Measurements from ENCODE around the gene HCAR3. TPM values are rescaled to one million over a fixed set of nuclear protein-coding genes. Genes with fewer than 3 reads are reported as not detected.

HCAR3 gene
- total and polyA plus RNA-seq, 2 experiments from 2014 or later: not detected

GRCh38 chr12:122747224-122748135 is 30.9 kb upstream of the HCAR3 start:
- no peaks in the 10 kb centered on the region for H3K79me2 ChIP-seq (ENCODE audit: insufficient read depth)
- H4K20me1 ChIP-seq (ENCODE audit: insufficient read depth): no peaks in the 10 kb centered on the region
- H3K9me2 ChIP-seq (ENCODE audit: insufficient read depth): no peaks in the 10 kb centered on the region
- no peak overlapping the region for H3K9ac ChIP-seq
- H2AFZ ChIP-seq: no peak overlapping the region
- no peaks in the 10 kb centered on the region for H3K4me1 ChIP-seq (ENCODE audit: insufficient read depth)
- H3K4me3 ChIP-seq: no peak overlapping the region
- H3K4me2 ChIP-seq (ENCODE audit: unreplicated experiment): no peak overlapping the region
- 61 to 64% methylated on average over 9 of the region's 9 CpGs for WGBS, 2 experiments (ENCODE audit: low coverage in 1 of 2, low lambda C conversion rate in 2 of 2, missing lambda C conversion rate in 2 of 2)
- no peaks in the 10 kb centered on the region for H3K27me3 ChIP-seq (replicated peaks; ENCODE audit: insufficient read depth)
- no peak overlapping the region for H3K27ac ChIP-seq
- H3K36me3 ChIP-seq (ENCODE audit: low read depth): no peaks in the 10 kb centered on the region
- H3F3A ChIP-seq (ENCODE audit: insufficient read depth): no peaks in the 10 kb centered on the region
- DNase-seq: no peak
- no peaks in the 10 kb centered on the region for H3K9me3 ChIP-seq (ENCODE audit: low read depth)
- in situ Hi-C loops (cut with MboI): loop anchor here (5.0 kb wide), 1 partner anchor 105 kb away; no protein-coding TSS in a partner anchor
- TF ChIP-seq EZH2 (IDR thresholded peaks at IDR 0.05; ENCODE audit: insufficient read depth, poor library complexity, severe bottlenecking) (no peak), EZH2phosphoT487 (IDR thresholded peaks at IDR 0.05; ENCODE audit: insufficient read depth, low read depth) (no peak)

DNA sequence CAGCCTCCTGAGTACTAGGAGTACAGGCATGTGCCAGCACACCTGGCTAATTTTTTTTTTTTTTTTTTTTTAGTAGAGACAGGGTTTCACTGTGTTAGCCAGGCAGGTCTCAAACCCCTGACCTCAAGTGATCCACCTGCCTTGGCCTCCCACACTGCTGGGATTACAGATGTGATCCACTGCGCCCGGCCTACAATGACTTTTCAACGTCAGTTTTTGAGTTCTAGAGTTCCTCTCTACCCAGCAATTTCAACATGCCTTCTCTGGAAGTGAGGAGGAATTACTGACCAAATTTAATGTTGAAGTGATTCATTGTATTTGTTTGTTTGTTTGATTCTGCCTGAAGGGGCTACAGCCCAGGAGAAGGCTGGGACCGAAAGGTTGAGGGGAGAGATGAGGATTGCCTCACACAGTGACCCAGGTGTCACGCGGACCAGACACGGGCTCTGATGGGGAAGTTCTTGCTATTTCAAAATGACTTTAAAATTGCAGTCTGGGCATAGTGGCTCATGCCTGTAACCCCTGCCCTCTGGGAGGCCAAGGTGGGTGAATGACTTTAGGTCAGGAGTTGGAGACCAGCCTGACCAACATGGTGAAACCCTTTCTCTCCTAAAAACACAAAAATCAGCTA is 27.4 kb upstream of the HCAR3 start:
- Histone ChIP-seq H3K4me2 (ENCODE audit: unreplicated experiment) (no peak overlapping the region), H3K27ac (no peak overlapping the region), H2AFZ (no peak overlapping the region), H3F3A (ENCODE audit: insufficient read depth) (no peaks in the 10 kb centered on the region), H3K27me3 (replicated peaks; ENCODE audit: insufficient read depth) (no peaks in the 10 kb centered on the region), H3K79me2 (ENCODE audit: insufficient read depth) (no peaks in the 10 kb centered on the region), H3K4me3 (no peak overlapping the region), H3K4me1 (ENCODE audit: insufficient read depth) (no peaks in the 10 kb centered on the region), H3K9me3 (ENCODE audit: low read depth) (no peaks in the 10 kb centered on the region), H4K20me1 (ENCODE audit: insufficient read depth) (no peaks in the 10 kb centered on the region), H3K9ac (no peak overlapping the region), H3K36me3 (ENCODE audit: low read depth) (no peaks in the 10 kb centered on the region), H3K9me2 (ENCODE audit: insufficient read depth) (no peaks in the 10 kb centered on the region)
- TF ChIP-seq EZH2phosphoT487 (IDR thresholded peaks at IDR 0.05; ENCODE audit: insufficient read depth, low read depth): no peak
- no peak for TF ChIP-seq EZH2 (IDR thresholded peaks at IDR 0.05; ENCODE audit: insufficient read depth, poor library complexity, severe bottlenecking)
- in situ Hi-C loops (cut with MboI): no loop called here
- 95 to 98% methylated on average over 7 of the region's 7 CpGs for WGBS, 2 experiments (ENCODE audit: low coverage in 1 of 2, low lambda C conversion rate in 2 of 2, missing lambda C conversion rate in 2 of 2)
- no peak for DNase-seq

GRCh38 chr12:122740351-122740750 is 23.7 kb upstream of the HCAR3 start:
- no peak overlapping the region for H2AFZ ChIP-seq
- H3K79me2 ChIP-seq (ENCODE audit: insufficient read depth): no peaks in the 10 kb centered on the region
- no peaks in the 10 kb centered on the region for H3K27me3 ChIP-seq (replicated peaks; ENCODE audit: insufficient read depth)
- H3K9me3 ChIP-seq (ENCODE audit: low read depth): no peaks in the 10 kb centered on the region
- no peaks in the 10 kb centered on the region for H3K4me1 ChIP-seq (ENCODE audit: insufficient read depth)
- H3K9ac ChIP-seq: no peak overlapping the region
- H3K36me3 ChIP-seq (ENCODE audit: low read depth): no peaks in the 10 kb centered on the region
- no peak overlapping the region for H3K4me2 ChIP-seq (ENCODE audit: unreplicated experiment)
- no peaks in the 10 kb centered on the region for H3F3A ChIP-seq (ENCODE audit: insufficient read depth)
- peak; percentile 11 for DNase-seq
- TF ChIP-seq EZH2phosphoT487 (IDR thresholded peaks at IDR 0.05; ENCODE audit: insufficient read depth, low read depth) (no peak), EZH2 (IDR thresholded peaks at IDR 0.05; ENCODE audit: insufficient read depth, poor library complexity, severe bottlenecking) (no peak)
- no peaks in the 10 kb centered on the region for H3K9me2 ChIP-seq (ENCODE audit: insufficient read depth)
- H4K20me1 ChIP-seq (ENCODE audit: insufficient read depth): no peaks in the 10 kb centered on the region
- WGBS, 2 experiments (ENCODE audit: low coverage in 1 of 2, low lambda C conversion rate in 2 of 2, missing lambda C conversion rate in 2 of 2): 94 to 96% methylated on average over 7 of the region's 7 CpGs
- H3K4me3 ChIP-seq: no peak overlapping the region
- in situ Hi-C loops (cut with MboI): no loop called here
- no peak overlapping the region for H3K27ac ChIP-seq

GRCh38 chr12:122738571-122738970 is 22.0 kb upstream of the HCAR3 start:
- H3K27me3 ChIP-seq (replicated peaks; ENCODE audit: insufficient read depth): no peaks in the 10 kb centered on the region
- no peak overlapping the region for H2AFZ ChIP-seq
- no peaks in the 10 kb centered on the region for H3F3A ChIP-seq (ENCODE audit: insufficient read depth)
- H3K4me3 ChIP-seq: no peak overlapping the region
- H4K20me1 ChIP-seq (ENCODE audit: insufficient read depth): no peaks in the 10 kb centered on the region
- H3K79me2 ChIP-seq (ENCODE audit: insufficient read depth): no peaks in the 10 kb centered on the region
- no peaks in the 10 kb centered on the region for H3K9me2 ChIP-seq (ENCODE audit: insufficient read depth)
- 85 to 89% methylated on average over 7 of the region's 7 CpGs for WGBS, 2 experiments (ENCODE audit: low coverage in 1 of 2, low lambda C conversion rate in 2 of 2, missing lambda C conversion rate in 2 of 2)
- no peak overlapping the region for H3K9ac ChIP-seq
- TF ChIP-seq EZH2 (IDR thresholded peaks at IDR 0.05; ENCODE audit: insufficient read depth, poor library complexity, severe bottlenecking) (no peak), EZH2phosphoT487 (IDR thresholded peaks at IDR 0.05; ENCODE audit: insufficient read depth, low read depth) (no peak)
- DNase-seq: no peak
- H3K36me3 ChIP-seq (ENCODE audit: low read depth): no peaks in the 10 kb centered on the region
- H3K27ac ChIP-seq: no peak overlapping the region
- no peak overlapping the region for H3K4me2 ChIP-seq (ENCODE audit: unreplicated experiment)
- H3K4me1 ChIP-seq (ENCODE audit: insufficient read depth): no peaks in the 10 kb centered on the region
- no peaks in the 10 kb centered on the region for H3K9me3 ChIP-seq (ENCODE audit: low read depth)
- in situ Hi-C loops (cut with MboI): no loop called here
